ENCODE data around the gene RNF144A.

RNF144A gene

DNA sequence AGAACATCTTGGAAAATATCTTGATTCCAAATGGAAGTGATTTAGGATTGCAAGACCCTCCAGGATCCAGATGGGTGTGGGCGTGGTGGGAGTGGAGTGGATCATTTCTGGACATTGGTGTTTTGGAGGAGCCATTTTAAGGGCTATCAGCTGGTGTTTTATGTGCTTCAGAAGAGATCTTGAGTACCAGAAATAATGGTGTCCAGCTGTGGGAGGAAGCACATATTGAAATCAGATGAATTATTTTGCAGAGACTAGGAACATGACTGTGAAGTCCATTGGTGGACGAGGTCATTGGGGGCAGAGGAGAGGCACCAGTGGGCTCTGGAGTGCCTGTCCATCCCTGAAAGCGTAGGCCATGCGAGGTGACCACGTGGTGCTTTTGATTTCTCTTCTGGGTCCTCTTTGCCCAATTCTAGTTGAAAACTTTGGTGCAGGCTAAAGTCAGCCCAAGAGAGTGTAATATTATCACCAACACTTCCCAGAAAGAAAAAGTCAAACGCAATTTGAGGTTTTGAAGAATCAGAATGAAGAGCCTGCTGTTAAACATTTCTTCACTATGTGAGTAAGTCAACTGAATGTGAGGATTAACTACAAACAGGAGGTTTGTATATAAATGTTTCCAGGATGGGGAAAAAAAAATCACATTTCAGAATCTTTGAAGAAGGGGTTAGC lies 31.6 kb downstream of the RNF144A start:
- DNase-seq, result no peak

DNA sequence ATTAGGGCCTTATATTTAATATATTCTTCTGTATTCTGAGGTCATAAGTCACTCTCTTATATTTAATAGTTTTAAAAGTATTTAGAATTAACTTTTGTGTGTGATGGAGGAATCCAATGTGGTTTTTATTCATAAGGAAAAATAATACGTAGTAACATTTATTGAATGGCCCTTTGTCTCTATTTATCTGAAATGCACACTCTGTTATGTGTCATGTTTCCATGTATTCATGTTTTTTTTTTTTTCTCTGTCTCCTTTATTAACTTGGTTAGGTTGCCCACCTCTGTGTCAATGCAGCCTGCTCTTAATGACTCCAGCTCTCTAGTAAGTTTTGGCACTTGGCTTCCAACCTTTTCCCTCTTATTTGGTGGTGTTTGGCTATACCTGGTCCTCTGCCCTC lies 33.8 kb downstream of the RNF144A start:
- no peak for DNase-seq

DNA sequence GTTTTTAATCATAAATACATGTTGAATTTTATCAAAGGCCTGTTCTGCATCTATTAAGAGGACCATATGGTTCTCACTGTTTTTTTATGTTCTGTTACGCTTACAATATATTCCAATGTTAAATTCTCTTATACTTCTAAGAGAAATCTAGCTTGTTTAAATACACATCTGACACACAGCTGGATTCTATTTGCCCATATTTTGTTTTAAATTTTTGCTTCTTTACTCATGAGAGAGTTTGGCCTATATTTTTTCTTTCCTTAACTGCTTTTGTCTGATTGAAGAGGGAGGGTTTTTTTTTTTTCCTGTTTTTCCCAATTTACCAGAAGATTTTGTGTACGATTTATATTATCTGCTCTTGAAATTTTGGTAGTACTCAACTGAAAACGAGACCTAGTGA lies 34.9 kb downstream of the RNF144A start:
- no peak for DNase-seq

DNA sequence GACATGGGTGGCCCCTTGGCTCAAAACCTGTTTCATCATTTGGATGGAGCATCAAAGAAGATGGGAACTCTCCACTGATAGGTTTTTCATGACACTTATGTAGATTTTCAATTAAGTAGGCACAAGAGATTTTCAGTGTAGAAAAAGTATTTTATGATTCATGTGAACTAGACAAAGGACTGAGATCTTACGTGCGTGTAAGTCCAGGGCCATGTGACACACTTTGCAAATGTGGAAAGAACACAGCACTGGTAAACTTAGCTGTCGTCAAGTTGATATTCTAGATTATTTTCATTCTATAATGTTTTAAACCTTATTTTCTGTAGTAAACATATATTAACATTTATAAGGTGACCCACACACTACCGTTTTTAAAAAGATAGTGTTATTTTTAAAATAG lies 37.4 kb downstream of the RNF144A start:
- no peak for DNase-seq

GRCh38 chr2:6955511-6956136 lies 38.4 kb downstream of the RNF144A start:
- DNase-seq, result no peak

DNA sequence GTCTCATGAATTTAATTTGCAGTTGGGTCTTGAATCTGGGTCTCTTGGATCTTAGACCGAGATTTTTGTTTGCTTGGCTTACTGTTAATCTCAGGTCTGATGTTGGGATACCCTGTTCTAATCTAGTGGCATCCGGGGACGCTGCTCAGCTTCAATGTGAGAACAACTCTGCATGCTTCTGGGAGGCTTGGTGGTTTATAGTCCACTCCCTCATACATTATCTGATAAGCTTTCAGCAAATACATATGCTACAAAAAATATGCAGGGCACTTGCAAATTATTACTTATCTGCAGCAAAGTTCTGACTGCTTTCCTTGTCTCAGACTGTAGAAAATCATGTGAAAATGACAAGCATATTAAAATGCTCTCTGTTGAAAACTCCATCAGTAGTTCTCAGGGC lies 39.4 kb downstream of the RNF144A start:
- DNase-seq, result no peak

GRCh38 chr2:6957031-6957714 lies 40.0 kb downstream of the RNF144A start:
- DNase-seq, result no peak

GRCh38 chr2:6957910-6958615 lies 40.9 kb downstream of the RNF144A start:
- DNase-seq, result no peak

DNA sequence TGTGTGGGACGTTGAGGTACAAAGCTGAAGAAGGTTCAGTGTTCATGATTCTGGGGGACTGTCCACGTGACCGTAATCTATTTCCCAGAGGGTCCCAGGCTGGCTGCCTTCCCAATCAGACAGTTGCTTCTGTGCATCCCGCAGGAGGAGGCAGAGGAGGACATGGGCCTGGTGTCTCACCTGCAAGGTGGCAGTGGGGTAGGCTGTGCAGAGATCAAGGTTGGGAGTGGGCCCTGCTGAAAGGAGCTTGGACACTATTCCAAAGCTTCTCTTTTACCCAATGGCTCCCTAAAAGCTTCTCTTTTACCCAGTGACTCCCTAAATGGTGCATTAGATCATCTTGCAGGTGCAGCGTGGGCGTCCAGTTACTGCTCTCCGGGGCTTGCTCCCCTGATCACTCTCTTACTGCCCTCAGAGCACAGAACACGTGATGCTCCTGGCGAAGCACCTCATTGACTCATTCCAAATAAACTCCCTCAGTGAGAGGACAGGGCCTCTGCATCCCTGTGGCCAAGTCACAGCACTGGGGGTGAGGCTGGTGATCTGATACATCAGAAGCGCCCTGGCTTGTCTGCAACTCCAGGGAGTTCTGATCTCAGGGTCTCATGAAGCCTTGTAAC lies 41.5 kb downstream of the RNF144A start:
- no peak for DNase-seq

DNA sequence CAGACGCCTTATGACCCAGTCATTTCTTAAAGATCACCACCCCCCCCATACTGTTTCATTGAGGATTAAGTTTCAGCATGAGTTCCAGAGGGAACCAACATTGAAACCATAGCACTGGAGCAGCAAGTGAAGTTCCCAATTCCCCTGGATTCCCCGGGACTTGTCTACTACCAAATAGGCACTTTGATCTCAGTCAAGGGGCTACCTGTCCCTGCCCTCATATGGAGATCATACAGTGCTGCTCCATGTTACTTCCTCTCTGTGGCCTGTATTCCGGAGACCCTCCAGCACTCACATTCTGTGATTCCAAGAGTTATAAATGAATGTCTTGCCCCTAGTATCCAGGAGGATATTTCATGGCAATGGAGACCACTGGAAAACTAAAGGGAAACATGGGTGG lies 42.5 kb downstream of the RNF144A start:
- DNase-seq, result no peak

GRCh38 chr2:6960659-6961058 lies 43.4 kb downstream of the RNF144A start:
- DNase-seq, result peak; percentile 18

- DNase-seq, result no peak
These were observed 46.5 kb downstream of the RNF144A start for GRCh38 chr2:6963727-6964126.

- no peak for DNase-seq
These were observed 48.0 kb downstream of the RNF144A start for GRCh38 chr2:6965071-6965795.

DNA sequence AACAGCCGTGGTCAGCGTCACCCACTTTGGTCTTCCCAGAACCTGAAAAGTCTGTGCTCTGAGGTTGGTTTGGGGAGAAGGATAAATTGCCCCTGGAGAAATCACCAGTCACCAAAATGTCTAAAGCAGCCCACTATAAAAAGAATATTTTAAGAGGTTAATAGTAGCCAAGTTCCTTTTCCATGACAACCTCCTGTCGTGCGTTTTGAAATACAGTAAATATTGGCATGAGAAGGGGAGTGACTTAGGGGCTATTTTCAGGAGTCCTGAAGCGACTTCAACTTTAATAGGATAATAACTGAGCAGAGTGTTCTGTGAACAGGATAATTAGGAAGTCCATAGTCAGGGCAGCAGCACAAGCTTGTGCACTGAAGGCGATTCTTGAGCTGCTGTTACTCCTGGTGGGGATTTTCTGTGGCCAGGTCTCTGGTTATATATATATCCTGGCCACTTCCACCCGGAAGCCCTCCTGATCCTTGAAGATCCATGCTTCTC lies 49.3 kb downstream of the RNF144A start:
- DNase-seq, result no peak

- no peak for DNase-seq
These were observed 50.1 kb downstream of the RNF144A start for GRCh38 chr2:6967301-6967700.

DNA sequence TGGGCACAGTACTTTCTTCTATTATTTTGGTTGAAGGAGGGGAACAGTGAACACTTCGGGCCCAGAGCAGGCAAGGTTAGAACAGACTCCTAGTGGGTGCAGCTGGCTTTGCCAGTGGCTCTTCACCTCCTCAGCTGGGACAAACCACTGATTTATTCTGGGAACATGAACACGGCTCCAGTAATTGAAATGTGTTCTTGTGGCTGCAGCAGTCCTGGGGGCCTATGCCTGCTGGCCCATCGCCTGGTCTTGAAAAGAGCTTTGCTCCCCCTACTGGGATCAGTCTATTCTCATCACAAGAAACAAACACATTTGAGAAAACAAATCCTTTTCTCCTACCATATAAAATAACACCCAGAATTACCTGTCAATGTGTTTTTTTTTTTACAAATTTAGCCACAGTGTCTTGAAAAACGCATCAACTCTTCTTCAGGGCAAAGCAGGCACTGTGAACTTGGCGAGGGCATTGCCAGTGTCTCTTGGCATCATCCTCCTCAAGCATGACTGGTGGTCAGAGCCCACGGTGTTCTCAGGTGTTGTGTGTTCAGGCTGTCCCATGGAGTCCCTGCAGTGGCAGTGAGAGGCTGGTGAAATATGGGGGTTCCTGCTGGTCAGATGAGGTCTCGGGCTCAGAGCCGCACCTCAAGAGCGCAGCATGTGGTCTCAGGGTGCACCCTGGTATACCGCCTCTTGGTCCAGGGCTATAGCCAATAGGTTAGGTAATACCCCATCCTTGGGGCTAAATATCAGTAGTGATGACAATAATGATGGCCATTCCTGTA lies 51.3 kb downstream of the RNF144A start:
- DNase-seq, result no peak

- DNase-seq, result no peak
These were observed 53.3 kb downstream of the RNF144A start for GRCh38 chr2:6970551-6970950.

DNA sequence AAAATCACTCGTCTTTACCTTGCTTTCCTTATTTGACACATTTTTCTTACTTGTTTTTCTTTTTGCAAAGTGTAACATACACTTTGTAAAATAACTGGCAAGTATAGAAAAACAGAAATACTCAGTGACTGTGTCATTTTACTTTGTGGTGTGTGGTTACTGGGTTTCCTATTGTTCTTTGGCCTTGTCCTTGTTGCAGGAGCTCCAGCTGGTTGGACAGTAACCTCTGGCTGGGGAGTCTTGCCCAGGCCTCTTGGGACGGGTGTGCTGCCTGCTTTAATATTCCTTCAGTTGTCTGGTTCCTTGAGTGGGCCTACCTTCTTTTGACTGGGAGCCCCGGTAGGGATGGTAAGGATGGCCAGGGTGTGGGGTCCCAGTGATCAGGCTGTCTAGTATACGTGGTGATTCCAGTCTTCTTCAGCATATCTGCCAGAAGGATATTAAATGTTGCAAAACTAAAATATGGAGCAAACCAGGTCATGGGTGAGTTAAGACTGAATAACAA lies 53.8 kb downstream of the RNF144A start:
- DNase-seq, result no peak

DNA sequence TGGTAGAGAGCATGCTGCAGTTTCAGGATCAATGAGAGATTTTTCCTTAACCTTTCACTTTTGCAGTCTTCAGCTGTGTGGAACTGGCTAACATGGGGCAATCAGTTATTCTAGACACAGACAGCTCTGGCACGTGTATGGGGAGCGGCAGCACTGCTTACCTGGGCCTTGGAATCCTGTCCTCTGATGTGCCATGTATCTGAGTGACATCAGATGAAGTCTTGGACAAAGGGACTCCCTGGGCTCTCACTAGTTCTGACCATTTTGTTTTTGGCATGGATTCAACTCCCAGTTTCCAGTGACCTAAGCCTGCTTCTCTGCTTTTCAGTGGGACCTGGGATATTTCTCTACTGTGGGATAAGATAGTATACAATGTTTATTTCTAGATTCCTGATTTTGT lies 54.3 kb downstream of the RNF144A start:
- no peak for DNase-seq

- no peak for DNase-seq
These were observed 55.0 kb downstream of the RNF144A start for GRCh38 chr2:6972067-6972710.
